ENCODE results near the gene JAG2.

GRCh38 chr14:105162669-105162979 lies 6.0 kb downstream of the JAG2 start:
- TF ChIP-seq CTCF (IDR thresholded peaks at IDR 0.05) (no peak), POLR2A (IDR thresholded peaks at IDR 0.05) (no peak)

Data from heart left ventricle (tissue), 13 donors.